Stimulated activated CD4-positive, alpha-beta T cell treated with anti-CD3 and anti-CD28 coated beads, Interleukin-4, amount 100 ng/mL, for 4 hours (primary cell): ENCODE results near the gene DOP1A.

Experiments
- DNase-seq, 2 experiments: peaks; one replicate each; pipeline ENCODE4 v3.0.0-alpha.2; 2020

Gene DOP1A

DNA sequence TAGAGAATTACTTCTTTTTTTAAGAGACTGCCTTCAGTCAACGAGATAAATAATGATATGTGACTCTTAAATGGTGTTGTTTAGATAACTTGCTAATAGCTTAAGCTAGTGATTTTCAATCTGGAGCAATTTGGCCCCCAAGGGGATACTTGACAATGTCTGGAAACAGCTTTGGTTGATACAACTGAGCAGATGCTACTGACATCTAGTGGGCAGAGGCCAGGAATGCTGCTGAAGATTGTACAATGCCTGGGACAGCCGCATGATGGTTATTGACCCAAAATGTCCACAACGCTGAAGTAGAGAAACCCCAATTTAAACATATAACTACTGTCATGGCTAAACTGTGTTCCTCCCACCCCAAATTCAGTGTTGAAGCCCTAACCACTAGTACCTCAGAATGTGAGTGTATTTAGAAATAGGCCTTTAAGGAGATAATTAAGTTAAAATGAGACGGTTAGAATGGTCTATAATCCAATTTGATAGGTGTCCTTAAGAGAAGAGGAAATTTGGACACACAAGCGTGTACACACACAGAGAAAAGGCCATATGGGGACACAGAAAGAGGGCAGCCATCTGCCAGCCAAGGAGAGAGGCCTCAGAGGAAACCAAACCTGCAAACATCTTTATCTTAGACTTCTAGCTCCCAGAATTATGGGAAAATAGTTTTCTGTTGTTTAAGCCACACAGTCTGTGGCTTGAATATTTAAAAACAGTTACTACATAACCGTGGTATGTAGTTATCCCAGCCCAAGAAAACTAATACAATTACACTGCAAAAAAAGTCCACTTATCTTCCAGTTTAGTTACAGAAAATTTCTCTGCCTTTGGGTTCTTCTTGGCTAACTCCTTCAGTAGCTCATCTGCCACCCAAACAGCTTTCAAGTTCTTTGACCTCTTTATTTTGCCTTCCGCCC, 147.9 kb downstream of the DOP1A start:
- peak; percentile 20 to 47 for DNase-seq

DNA sequence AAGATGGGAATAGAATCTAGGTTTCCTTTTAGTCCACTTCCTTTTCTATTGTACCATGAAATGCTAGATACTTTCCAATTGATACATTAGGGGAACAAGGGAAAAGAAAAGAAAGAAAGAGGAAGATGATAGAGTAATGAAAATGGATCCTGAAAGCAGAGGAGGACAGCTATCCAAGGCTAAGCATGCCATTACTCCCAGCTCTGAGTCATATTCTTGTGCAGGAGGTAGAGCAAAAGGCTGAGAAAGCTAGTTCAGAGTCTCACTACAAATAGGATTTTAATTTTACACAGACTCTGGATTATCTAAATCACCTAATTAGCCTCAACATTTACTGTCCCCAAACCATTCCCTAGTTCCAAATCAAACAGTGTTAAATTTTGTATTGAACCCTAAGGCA, 149.3 kb downstream of the DOP1A start:
- no peak for DNase-seq
